ENCODE results near the gene CHRNA7. TPM values are rescaled to one million over a fixed set of nuclear protein-coding genes. Genes with fewer than 3 reads are reported as not detected.

CHRNA7 gene
- total RNA-seq, 1 experiment from 2014 or later, result 4.4 TPM

- H3K79me1 ChIP-seq (ENCODE audit: insufficient read depth, low read depth, low read length, poor library complexity, severe bottlenecking), result no peaks in the 10 kb centered on the region
- H3K4me2 ChIP-seq (ENCODE audit: insufficient read depth, insufficient read length, low read length), result no peak overlapping the region
- no peaks in the 10 kb centered on the region for H3K79me2 ChIP-seq (ENCODE audit: insufficient read depth, low read length)
- no peak overlapping the region for H2AK5ac ChIP-seq (ENCODE audit: insufficient read length, low read length)
- H2BK120ac ChIP-seq (ENCODE audit: low read depth, low read length, poor library complexity, severe bottlenecking), result no peak overlapping the region
- no peak overlapping the region for H3K27ac ChIP-seq (ENCODE audit: insufficient read length, low read depth, low read length)
- no peak for TF ChIP-seq CTCF (conservative IDR thresholded peaks at IDR 0.05)
- no peak for DNase-seq
- H3K27me3 ChIP-seq (ENCODE audit: insufficient read depth, low read length), result no peaks in the 10 kb centered on the region
- H3K9me3 ChIP-seq (ENCODE audit: control insufficient read depth, low read depth, low read length), result no peaks in the 10 kb centered on the region
- H3K14ac ChIP-seq (ENCODE audit: insufficient read depth, low read length), result no peak overlapping the region
- H3K4ac ChIP-seq (ENCODE audit: low read depth, low read length), result no peak overlapping the region
- Mint-ChIP-seq H3K4me1 (peaks cover 15 to 16% of the 10 kb centered on the region in 2 experiments), H3K27ac (no peak overlapping the region), H3K9me3 (no peaks in the 10 kb centered on the region), H3K27me3 (ENCODE audit: low read depth) (no peaks in the 10 kb centered on the region; the same call in 1 of the 2 replicates), H3K36me3 (ENCODE audit: insufficient read depth in 1 of 3, low read depth in 3 of 3) (no peaks in the 10 kb centered on the region; a peak in 1 of 7 replicates), H3K4me3 (no peak overlapping the region)
- no peaks in the 10 kb centered on the region for H3K23me2 ChIP-seq (ENCODE audit: insufficient read length, low read depth, low read length, poor library complexity, severe bottlenecking)
- no peak overlapping the region for H4K5ac ChIP-seq (ENCODE audit: insufficient read length, low read depth, low read length)
- no peak overlapping the region for H4K91ac ChIP-seq (ENCODE audit: insufficient read length, low read depth, low read length)
- no peak overlapping the region for H4K8ac ChIP-seq (replicated peaks; ENCODE audit: insufficient read length, low read depth, low read length)
- H2BK15ac ChIP-seq (ENCODE audit: low read depth, low read length), result no peak overlapping the region
- no CpG with 5 or more reads among the region's 4 CpGs for WGBS (ENCODE audit: extremely low coverage, insufficient read length, low lambda C conversion rate)
- no peak overlapping the region for H3K23ac ChIP-seq (ENCODE audit: insufficient read length, low read depth, low read length)
- H2AFZ ChIP-seq (ENCODE audit: low read length), result no peak overlapping the region
- H2BK5ac ChIP-seq (ENCODE audit: insufficient read length, low read length), result no peak overlapping the region
- H2BK20ac ChIP-seq (ENCODE audit: low read depth, low read length, poor library complexity, severe bottlenecking), result no peak overlapping the region
- no peak overlapping the region for H3K18ac ChIP-seq (ENCODE audit: insufficient read length, low read depth, low read length)
- H3K56ac ChIP-seq (ENCODE audit: insufficient read length, low read depth, low read length), result no peak overlapping the region
- H3K9ac ChIP-seq (ENCODE audit: extremely low read depth, insufficient read length, low read length), result no peak overlapping the region
- no peak overlapping the region for H2BK12ac ChIP-seq (ENCODE audit: insufficient read length, low read depth, low read length)
- peaks cover 4% of the 10 kb centered on the region; the same call in 1 of the 2 replicates for H3K4me1 ChIP-seq (ENCODE audit: insufficient read depth, low read length)
- H3T11ph ChIP-seq (ENCODE audit: low read length), result no peak overlapping the region
- H4K20me1 ChIP-seq (ENCODE audit: control insufficient read depth, insufficient read depth, insufficient read length), result no peaks in the 10 kb centered on the region
These were observed 94.4 kb downstream of the CHRNA7 start for GRCh38 chr15:32124726-32125125.
